HAP-1 (cell line): ENCODE data around the gene DPP9.
"Not testable (repeated sequence)": the region's sequence is repeated elsewhere in the genome, so short reads cannot be mapped to it uniquely, and the experiment has no call there.

Experiments
- DNase-seq, 2 experiments: peaks; one replicate each; pipeline ENCODE4 v3.0.0-alpha.2; 2016 to 2020; ENCODE audit warnings: low spot score in 2 of 2
- H3K27me3 ChIP-seq: fragments of 250-450 bp; sonication (Bioruptor Pico); 2 replicates; pipeline ENCODE4 v1.5.1; 2020; ENCODE audit warnings: low read depth, mild to moderate bottlenecking, moderate library complexity
- H3K36me3 ChIP-seq: fragments of 250-450 bp; sonication (Bioruptor Pico); replicated peaks from 2 replicates; pipeline ENCODE4 v1.5.1; 2020; ENCODE audit warnings: mild to moderate bottlenecking
- H3K4me1 ChIP-seq: fragments of 250-450 bp; sonication (Bioruptor Pico); 2 replicates; pipeline ENCODE4 v1.5.1; 2020; ENCODE audit warnings: mild to moderate bottlenecking
- H3K4me3 ChIP-seq: fragments of 250-450 bp; sonication (Bioruptor Pico); 2 replicates; pipeline ENCODE4 v1.5.1; 2020; ENCODE audit warnings: mild to moderate bottlenecking, moderate library complexity
- H3K9me3 ChIP-seq: fragments of 250-450 bp; sonication (Bioruptor Pico); 2 replicates; pipeline ENCODE4 v1.5.1; 2020; ENCODE audit warnings: mild to moderate bottlenecking, moderate library complexity
- in situ Hi-C: fragments of 300-500 bp; cut with MboI; formaldehyde crosslinking; loops from 3 replicates; pipeline ENCODE4 v1.14.3; 2020; ENCODE audit warnings: low sequenced_read_pairs, inconsistent platforms, mixed read lengths

The DPP9 gene

DNA sequence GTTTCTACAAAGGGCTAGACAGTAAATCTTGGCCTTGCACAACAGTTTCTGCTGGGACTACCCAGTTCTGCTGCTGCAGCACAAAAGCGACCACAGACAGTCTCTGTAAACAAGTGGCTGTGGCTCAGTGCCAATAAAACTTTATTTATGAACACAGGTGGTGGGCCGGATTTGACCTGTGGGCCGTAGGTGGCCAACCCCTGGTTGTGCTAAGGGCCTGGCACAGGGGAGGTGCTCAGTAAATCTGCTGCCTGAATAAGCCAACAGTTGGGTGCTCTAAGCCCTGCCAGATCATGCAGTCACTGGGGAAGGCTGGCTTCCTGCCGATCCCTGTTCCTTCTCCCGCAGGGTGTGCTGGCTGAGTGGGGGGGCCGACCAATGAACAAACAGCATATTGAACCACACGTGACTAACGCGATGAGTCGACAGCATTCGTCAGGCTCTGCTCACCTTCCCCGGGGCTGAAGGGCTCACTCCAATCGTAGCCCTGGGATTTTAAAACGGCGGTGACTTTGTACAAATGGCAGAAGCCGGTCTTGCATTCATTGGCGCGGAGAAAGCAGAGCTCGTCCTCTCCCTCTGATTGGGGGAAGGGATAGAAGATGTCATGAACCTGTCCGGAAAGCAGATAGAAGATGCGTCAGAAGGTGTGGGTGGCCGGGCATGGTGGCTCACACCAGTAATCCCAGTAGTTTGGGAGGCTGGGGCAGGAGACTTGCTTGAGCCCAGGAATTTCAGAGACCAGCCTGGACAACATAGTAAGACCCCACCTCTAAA lies 29.2 kb downstream of the DPP9 start:
- H3K36me3 ChIP-seq: peaks cover 58% of the 10 kb centered on the region
- peaks cover 5% of the 10 kb centered on the region; the same call in 1 of the 2 replicates for H3K4me1 ChIP-seq
- H3K27me3 ChIP-seq: no peaks in the 10 kb centered on the region
- H3K9me3 ChIP-seq: no peaks in the 10 kb centered on the region
- in situ Hi-C loops: no loop called here
- DNase-seq: no peak
- H3K4me3 ChIP-seq: no peak overlapping the region

DNA sequence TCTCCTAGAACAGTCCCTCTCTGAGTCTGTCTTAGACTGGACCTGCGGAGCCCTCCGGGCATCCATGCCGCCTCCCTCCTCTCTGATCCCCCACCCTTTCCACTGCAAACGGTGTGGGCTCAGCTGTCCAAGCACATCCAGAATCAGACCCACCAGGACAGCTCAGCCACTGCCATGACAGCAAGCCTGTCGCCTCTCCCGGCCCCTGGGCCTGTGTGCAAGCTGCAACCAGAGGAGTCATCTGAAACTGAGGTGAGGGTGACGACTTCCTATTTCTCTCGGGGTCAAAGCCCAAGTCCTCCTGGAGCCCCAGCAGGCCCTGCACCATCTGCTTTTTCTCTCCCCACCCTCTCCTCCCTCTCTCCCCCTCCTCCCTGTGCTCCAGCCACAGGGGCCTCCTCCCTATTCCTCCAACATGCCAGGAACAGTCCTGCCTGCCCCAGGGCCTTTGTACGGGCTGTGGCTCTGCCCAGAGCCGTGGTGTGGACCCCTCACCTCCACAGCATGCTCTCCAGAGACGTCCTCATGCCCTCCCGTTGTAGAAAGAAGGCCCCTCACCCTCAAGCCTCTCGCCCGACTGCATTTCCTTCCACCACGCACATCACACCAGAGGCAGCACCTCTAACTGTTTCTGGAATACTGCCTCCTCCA lies 30.0 kb downstream of the DPP9 start:
- H3K9me3 ChIP-seq: no peaks in the 10 kb centered on the region
- H3K4me1 ChIP-seq: peaks cover 5% of the 10 kb centered on the region; the same call in 1 of the 2 replicates
- in situ Hi-C loops: no loop called here
- no peak overlapping the region for H3K4me3 ChIP-seq
- H3K27me3 ChIP-seq: no peaks in the 10 kb centered on the region
- peaks cover 61% of the 10 kb centered on the region for H3K36me3 ChIP-seq
- no peak for DNase-seq

DNA sequence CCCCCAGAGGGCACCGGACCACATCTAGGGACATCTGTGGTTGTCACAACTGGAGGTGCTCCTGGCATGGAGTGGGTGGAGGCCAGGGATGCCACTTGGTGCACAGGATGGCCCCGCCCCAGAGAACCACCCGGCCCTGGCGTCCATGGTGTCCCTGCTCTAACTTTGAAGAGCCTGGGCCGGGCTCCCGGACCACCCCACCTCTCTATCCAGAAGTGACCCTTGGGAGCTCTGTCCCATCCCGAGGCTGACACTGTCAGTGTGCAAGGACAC lies 30.6 kb downstream of the DPP9 start:
- no peaks in the 10 kb centered on the region for H3K9me3 ChIP-seq
- H3K36me3 ChIP-seq: peaks cover 67% of the 10 kb centered on the region
- no peaks in the 10 kb centered on the region for H3K27me3 ChIP-seq
- DNase-seq: no peak
- H3K4me3 ChIP-seq: no peak overlapping the region
- H3K4me1 ChIP-seq: peaks cover 5% of the 10 kb centered on the region; the same call in 1 of the 2 replicates
- in situ Hi-C loops: no loop called here

DNA sequence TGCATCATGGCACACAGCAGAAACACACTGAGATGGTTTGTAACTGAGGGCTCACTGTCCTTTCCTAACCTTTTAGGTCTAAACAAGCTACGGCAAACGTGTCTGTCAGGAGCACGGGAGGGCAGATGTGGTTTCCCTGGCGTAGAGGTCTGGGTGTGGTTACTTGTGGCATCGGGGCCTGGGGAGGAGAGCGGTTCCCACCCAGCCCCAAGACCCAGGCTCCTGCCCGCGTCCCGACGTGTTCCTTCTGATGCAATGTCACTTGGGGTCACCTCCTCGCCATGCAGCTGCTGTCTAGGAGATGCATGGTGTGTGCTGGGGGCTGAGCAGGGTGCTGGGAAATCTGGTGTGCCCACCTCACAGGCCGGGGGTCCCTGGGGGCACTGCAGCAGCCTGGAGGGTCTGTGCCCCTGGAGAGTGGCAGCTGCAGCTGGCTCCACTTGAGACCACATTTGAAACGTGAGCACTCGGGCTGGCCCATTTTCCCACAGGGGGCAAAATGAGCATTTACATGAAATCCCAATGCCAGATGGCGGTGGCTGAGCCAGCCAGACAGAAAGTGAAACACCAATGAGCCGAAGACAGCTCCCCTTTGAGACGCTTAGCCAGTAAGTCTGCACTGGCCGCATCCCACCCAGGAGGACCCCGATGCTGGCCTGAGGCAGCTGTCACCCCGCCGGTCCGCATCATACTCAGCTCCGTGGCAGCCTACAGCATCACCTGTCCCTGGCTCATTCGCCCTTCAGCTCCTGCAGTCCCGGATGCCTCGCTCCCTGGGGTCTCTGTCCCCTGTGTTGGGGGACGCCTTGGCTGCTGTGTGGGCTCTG lies 31.2 kb downstream of the DPP9 start:
- peaks cover 5% of the 10 kb centered on the region; the same call in 1 of the 2 replicates for H3K4me1 ChIP-seq
- H3K36me3 ChIP-seq: peaks cover 65% of the 10 kb centered on the region
- H3K27me3 ChIP-seq: no peaks in the 10 kb centered on the region
- H3K4me3 ChIP-seq: no peak overlapping the region
- no peaks in the 10 kb centered on the region for H3K9me3 ChIP-seq
- no peak for DNase-seq
- in situ Hi-C loops: no loop called here

DNA sequence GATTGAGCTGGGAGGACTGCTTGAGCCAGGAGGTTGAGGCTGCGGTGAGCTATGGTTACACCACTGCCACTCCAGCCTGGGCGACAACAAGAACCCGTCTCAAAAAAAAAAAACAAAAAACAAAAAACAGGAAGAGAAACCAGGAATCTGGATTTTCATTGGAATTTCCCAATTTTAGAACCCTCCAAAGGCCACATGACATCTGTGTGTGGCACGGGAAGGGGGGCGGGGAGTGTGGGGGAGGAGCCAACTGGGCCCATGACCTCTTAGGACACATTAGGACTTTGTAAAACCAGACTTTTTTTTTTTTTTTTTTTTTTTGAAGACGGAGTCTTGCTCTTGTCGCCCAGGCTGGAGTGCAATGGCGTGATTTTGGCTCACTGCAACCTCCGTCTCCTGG lies 32.3 kb downstream of the DPP9 start:
- H3K27me3 ChIP-seq: no peaks in the 10 kb centered on the region
- DNase-seq: no peak
- in situ Hi-C loops: no loop called here
- H3K9me3 ChIP-seq: no peaks in the 10 kb centered on the region
- peaks cover 62% of the 10 kb centered on the region for H3K36me3 ChIP-seq
- H3K4me1 ChIP-seq: peaks cover under 1% of the 10 kb centered on the region; the same call in 1 of the 2 replicates
- H3K4me3 ChIP-seq: no peak overlapping the region

DNA sequence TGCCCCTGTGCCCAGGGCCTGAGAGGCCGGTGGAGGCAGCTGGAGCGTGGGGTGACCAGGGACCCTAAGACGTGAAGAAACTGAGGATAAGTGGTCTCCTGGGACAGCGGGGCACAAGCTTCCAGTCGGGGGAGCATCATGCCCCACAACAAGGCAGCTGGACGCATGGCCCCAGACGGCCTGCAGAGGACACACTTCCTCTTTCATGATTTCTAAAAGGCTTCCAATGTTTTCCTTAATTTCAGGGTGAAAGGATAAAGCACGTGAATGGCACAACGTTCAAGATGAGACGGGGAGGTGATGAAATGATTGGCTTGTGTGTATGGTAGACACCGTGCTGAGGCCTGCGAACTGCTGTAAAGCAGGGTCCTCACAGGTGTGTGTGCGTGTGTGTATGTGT lies 33.3 kb downstream of the DPP9 start:
- Histone ChIP-seq H3K9me3 (no peaks in the 10 kb centered on the region), H3K36me3 (peaks cover 53% of the 10 kb centered on the region), H3K4me1 (no peaks in the 10 kb centered on the region), H3K27me3 (no peaks in the 10 kb centered on the region), H3K4me3 (no peak overlapping the region)
- no peak for DNase-seq
- in situ Hi-C loops: no loop called here

DNA sequence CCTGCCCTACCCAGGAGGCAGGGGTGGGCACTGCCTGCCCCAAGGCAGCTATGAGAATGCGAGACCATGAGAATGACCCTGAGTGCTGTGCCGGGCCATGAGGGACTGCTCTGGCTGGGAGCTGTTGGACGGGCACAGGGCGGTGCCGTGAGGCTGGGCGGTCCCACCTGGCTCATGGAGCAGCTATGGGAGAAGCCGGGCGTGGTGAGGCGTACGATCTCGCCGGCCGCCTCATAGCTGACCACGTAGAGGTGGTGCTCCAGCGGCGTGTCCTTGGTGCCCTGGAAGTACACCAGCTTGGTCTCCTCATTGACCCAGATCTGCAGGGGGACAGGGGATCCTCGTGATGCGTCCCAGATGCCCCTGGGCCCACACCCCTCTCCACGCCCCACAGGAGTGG lies 34.2 kb downstream of the DPP9 start:
- Histone ChIP-seq H3K36me3 (peaks cover 44% of the 10 kb centered on the region), H3K4me1 (no peaks in the 10 kb centered on the region)
- in situ Hi-C loops: no loop called here

DNA sequence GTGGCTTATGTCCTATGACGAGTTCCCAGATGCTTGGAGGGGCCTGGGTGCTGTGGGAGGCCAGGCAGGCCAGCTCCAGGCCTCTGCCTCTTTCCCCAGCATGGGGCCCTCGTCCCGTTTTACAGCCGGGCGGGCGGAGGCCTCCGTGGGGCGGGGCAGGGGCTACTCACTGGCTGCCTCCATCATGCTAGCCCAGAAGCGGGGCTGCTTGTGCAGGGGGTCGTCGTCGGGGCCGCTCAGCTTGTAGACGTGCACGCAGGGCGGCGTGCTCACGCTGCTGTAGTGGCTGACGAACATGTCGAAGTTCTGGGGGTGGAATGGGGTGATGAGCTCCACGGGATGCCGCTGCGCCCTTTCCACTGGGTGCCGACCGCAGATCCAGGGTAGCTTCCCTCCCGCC lies 35.1 kb downstream of the DPP9 start:
- Histone ChIP-seq H3K27me3 (no peaks in the 10 kb centered on the region), H3K36me3 (peaks cover 37% of the 10 kb centered on the region), H3K9me3 (no peaks in the 10 kb centered on the region), H3K4me3 (no peak overlapping the region), H3K4me1 (no peaks in the 10 kb centered on the region)
- DNase-seq: no peak
- in situ Hi-C loops: no loop called here

More for the DNA sequence above, 34.2 kb downstream of the DPP9 start:
- no peak for DNase-seq
- H3K27me3 ChIP-seq: no peaks in the 10 kb centered on the region
- no peak overlapping the region for H3K4me3 ChIP-seq
- no peaks in the 10 kb centered on the region for H3K9me3 ChIP-seq

DNA sequence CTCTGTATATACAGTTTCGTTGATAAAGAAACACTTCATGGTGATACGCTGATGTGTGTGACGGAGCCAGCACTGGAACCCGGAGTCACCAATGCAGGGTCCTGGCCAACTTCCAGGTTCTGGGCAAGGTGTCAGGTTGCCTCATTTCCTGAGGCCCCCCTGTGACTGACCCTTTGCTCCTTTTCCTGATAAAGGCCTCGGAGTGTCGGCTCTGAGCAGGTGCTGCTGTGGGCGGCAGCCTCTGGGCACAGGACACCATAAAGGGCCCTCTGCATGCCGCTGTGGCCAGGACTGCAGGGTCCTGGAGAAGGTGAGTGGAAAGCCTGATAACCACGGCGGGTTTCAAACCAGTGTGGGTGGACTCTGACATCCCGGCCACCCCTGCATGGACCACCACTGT lies 36.2 kb downstream of the DPP9 start:
- Histone ChIP-seq H3K4me3 (no peak overlapping the region), H3K36me3 (peaks cover 25% of the 10 kb centered on the region), H3K9me3 (no peaks in the 10 kb centered on the region), H3K27me3 (no peaks in the 10 kb centered on the region), H3K4me1 (no peaks in the 10 kb centered on the region)
- in situ Hi-C loops: no loop called here
- DNase-seq: no peak

DNA sequence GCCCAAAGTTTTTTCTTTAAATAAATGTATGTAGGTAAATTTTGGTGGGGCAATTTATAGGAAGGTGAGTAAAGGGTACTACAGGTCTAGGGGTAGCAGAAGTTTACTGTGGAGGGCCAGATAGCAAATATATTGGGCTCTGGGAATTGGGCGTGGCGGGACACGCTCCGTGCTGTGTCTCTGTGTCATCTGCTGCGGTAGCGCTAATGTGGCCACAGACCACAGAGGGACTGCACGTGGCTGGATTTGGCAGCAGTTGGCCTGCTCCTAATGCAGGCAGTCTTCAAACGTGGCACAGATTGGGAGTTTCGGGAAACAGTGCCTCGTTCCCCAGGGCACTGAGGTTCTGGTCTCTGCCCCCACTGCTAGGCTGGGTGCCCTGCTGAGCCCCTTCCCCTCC lies 36.9 kb downstream of the DPP9 start:
- in situ Hi-C loops: no loop called here
- no peak overlapping the region for H3K4me3 ChIP-seq
- DNase-seq: no peak
- H3K36me3 ChIP-seq: peaks cover 23% of the 10 kb centered on the region
- no peaks in the 10 kb centered on the region for H3K9me3 ChIP-seq
- H3K27me3 ChIP-seq: no peaks in the 10 kb centered on the region
- H3K4me1 ChIP-seq: no peaks in the 10 kb centered on the region

DNA sequence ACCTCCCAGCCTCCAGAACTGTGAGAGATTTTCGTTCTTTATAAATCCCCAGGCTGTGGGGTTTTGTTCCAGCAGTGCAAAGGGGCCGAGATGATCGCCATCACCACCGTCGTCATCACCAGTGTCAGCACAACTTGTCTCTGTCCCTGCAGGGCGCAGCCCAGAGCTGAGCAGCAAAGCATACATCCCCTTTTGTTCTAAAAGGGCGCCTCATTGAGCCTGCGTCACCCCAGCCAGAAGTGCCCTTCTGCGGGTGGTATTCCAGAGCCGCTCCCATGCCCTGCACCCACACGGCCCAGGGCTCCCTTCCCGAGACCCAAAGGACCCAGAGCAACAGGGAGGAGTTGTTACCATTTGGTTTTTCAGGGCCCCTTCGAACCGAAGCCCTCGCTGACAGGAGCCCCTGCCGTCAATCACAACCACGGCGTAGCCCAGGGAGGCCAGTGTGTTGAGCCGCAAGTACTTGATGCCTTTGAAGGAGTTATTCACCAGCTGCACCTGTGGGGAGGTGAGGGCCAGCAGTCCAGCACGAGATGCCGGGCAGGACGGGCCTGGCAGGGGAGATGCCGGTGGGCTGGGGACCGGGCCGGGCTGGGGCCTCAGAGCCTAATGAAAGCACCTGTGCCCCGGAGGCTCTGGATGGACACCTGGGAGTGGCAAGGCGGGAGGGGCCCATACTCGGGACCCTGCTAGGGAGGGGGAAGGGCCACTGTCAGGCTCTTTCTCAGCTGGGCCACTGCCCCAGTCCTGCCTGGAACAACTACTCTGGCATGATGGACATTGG lies 39.1 kb downstream of the DPP9 start:
- H3K27me3 ChIP-seq: no peaks in the 10 kb centered on the region
- in situ Hi-C loops: no loop called here
- H3K9me3 ChIP-seq: no peaks in the 10 kb centered on the region
- no peak overlapping the region for H3K4me3 ChIP-seq
- H3K36me3 ChIP-seq: peaks cover 14% of the 10 kb centered on the region
- DNase-seq: no peak
- no peaks in the 10 kb centered on the region for H3K4me1 ChIP-seq

DNA sequence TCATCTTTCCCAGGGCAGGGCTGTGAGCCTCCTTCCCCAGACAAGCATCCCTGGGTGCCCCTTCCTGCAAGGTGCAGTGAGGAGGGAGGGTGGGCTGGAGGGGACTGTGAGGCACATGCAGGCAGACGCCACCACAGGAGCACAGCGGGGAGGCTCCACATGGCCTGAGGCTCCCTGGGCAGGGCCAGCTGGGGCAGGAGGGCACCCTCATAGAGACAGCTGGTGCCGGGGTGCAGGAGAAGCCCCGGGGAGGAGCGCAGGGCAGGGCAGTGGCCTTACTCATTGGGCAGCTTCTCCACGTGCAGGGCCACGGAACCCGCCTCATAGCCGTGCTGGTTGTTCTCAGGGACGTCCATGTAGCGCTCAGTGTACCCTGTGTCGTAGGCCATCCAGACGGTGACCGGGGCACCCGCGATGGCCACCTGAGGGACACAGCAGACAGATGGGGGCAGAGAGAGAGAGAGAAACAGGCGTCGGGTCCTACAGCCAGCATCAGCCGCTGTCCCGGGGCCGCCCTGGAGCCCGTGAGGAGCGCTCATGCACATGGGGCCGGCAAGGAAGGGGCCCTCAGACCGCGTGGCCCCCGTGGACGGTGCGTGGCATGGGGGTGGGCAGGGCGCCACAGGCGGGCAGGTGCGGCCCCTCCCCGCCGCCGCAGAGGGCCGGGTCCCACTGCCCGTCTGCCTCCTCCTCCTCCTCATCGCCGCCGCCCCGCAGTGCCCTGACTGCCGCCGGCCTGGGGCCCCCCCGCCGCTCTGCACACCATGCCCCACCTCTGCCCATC lies 41.0 kb downstream of the DPP9 start:
- no peaks in the 10 kb centered on the region for H3K9me3 ChIP-seq
- in situ Hi-C loops: no loop called here
- H3K27me3 ChIP-seq: no peaks in the 10 kb centered on the region
- no peaks in the 10 kb centered on the region for H3K36me3 ChIP-seq
- no peak for DNase-seq
- H3K4me1 ChIP-seq: no peaks in the 10 kb centered on the region
- no peak overlapping the region for H3K4me3 ChIP-seq

DNA sequence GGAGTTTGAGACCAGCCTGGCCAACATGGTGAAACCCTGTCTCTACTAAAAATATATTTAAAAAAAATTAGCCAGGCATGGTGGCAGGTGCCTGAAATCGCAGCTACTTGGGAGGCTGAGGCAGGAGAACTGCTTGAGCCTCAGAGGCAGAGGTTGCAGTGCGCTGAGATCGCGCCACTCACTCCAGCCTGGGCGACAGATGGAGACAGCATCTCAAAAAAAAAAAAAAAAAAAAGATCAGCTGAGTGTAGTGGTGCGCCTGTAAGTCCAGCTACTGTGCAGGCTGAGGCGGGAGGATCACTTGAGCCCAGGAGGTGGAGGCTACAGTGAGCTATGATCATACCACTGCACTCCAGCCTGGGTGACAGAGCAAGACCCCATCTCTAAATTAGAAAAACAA lies 43.6 kb downstream of the DPP9 start:
- DNase-seq, H3K36me3 ChIP-seq, H3K4me1 ChIP-seq, H3K9me3 ChIP-seq, H3K27me3 ChIP-seq, in situ Hi-C loops, H3K4me3 ChIP-seq: not testable (repeated sequence)
